ENCODE data around the gene TM9SF3.

TM9SF3 gene

GRCh38 chr10:96540240-96540639, 46.6 kb downstream of the TM9SF3 start:
- TF ChIP-seq, protein P1, sequence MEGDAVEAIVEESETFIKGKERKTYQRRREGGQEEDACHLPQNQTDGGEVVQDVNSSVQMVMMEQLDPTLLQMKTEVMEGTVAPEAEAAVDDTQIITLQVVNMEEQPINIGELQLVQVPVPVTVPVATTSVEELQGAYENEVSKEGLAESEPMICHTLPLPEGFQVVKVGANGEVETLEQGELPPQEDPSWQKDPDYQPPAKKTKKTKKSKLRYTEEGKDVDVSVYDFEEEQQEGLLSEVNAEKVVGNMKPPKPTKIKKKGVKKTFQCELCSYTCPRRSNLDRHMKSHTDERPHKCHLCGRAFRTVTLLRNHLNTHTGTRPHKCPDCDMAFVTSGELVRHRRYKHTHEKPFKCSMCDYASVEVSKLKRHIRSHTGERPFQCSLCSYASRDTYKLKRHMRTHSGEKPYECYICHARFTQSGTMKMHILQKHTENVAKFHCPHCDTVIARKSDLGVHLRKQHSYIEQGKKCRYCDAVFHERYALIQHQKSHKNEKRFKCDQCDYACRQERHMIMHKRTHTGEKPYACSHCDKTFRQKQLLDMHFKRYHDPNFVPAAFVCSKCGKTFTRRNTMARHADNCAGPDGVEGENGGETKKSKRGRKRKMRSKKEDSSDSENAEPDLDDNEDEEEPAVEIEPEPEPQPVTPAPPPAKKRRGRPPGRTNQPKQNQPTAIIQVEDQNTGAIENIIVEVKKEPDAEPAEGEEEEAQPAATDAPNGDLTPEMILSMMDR (IDR thresholded peaks at IDR 0.05; ENCODE audit: low read depth, low read length, missing control alignments), result no peak
- Histone ChIP-seq H3K36me3 (replicated peaks) (peaks cover 13% of the 10 kb centered on the region), H3K27ac (no peak overlapping the region), H3K27me3 (replicated peaks) (no peaks in the 10 kb centered on the region), H3K4me3 (ENCODE audit: low read depth, low read length) (no peak overlapping the region)
- no peak for DNase-seq
- in situ Hi-C loops (cut with HindIII; ENCODE audit: low pct_ligation_motif_present, low sequenced_read_pairs), result no loop called here

GRCh38 chr10:96538683-96539082, 48.1 kb downstream of the TM9SF3 start:
- TF ChIP-seq, protein P1 (IDR thresholded peaks at IDR 0.05; ENCODE audit: low read depth, low read length, missing control alignments), result no peak
- no peaks in the 10 kb centered on the region for H3K27me3 ChIP-seq (replicated peaks)
- H3K36me3 ChIP-seq (replicated peaks), result peaks cover 10% of the 10 kb centered on the region
- H3K4me3 ChIP-seq (ENCODE audit: low read depth, low read length), result no peak overlapping the region
- DNase-seq, result no peak
- in situ Hi-C loops (cut with HindIII; ENCODE audit: low pct_ligation_motif_present, low sequenced_read_pairs), result no loop called here
- no peak overlapping the region for H3K27ac ChIP-seq

DNA sequence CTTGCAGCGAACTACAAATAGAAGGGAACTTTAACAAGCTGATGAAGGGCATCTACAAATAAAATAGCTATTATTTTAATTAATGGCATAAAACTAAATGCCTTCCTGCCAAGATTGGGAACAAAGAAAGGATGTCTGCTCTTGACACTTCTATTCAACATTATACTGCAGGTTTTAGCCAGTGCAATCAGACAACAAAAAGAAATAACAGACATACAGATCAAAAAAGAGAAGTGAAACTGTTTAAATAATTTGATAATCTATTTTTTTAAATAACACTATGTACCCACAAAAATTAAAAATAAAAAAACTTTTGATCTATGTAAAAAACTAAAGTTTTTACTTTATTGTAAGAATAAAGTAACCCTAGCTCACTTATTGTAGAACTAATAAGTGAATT, 50.7 kb downstream of the TM9SF3 start:
- Histone ChIP-seq H3K36me3 (replicated peaks) (peaks cover 7% of the 10 kb centered on the region), H3K27me3 (replicated peaks) (no peaks in the 10 kb centered on the region), H3K27ac (no peak overlapping the region), H3K4me3 (ENCODE audit: low read depth, low read length) (no peak overlapping the region)
- TF ChIP-seq, protein P1 (IDR thresholded peaks at IDR 0.05; ENCODE audit: low read depth, low read length, missing control alignments), result no peak
- no peak for DNase-seq
- in situ Hi-C loops (cut with HindIII; ENCODE audit: low pct_ligation_motif_present, low sequenced_read_pairs), result no loop called here

GRCh38 chr10:96532523-96532922, 54.3 kb downstream of the TM9SF3 start:
- Histone ChIP-seq H3K27me3 (replicated peaks) (no peaks in the 10 kb centered on the region), H3K27ac (no peak overlapping the region), H3K36me3 (replicated peaks) (peaks cover 25% of the 10 kb centered on the region), H3K4me3 (ENCODE audit: low read depth, low read length) (no peak overlapping the region)
- TF ChIP-seq, protein P1 (IDR thresholded peaks at IDR 0.05; ENCODE audit: low read depth, low read length, missing control alignments), result no peak
- in situ Hi-C loops (cut with HindIII; ENCODE audit: low pct_ligation_motif_present, low sequenced_read_pairs), result no loop called here
- no peak for DNase-seq

DNA sequence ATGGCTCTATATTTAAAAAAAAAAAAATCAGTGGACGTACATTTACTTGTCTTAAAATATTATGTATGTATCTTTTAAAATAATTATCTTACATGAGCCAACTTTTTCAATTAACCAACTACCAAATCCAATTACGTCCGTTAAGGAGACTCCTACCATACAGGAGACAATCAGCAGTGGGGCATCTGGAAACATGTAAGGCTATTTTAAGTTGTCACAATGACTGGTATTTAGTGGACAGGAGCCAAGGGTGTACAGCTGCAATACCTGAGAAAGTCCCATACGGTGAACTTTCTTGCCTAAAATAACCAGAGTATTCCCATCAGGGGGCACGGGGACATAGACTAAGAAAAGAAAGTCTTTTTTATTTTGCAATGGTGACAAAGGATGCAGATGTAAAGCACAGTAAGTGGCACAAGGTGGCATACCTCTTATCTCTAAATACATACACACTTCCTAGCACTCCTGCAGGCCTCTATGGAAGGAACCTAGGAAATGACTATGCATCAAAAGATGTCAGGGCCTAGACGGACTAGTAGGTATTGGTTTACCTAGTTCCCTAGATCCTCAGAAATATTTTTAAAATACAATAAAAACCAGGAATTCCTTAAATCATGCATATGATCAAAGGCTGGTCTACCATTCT, 57.1 kb downstream of the TM9SF3 start:
- Histone ChIP-seq H3K27me3 (replicated peaks) (no peaks in the 10 kb centered on the region), H3K4me3 (ENCODE audit: low read depth, low read length) (no peak overlapping the region), H3K36me3 (replicated peaks) (peaks cover 46% of the 10 kb centered on the region), H3K27ac (no peak overlapping the region)
- in situ Hi-C loops (cut with HindIII; ENCODE audit: low pct_ligation_motif_present, low sequenced_read_pairs), result no loop called here
- no peak for DNase-seq
- TF ChIP-seq, protein P1 (IDR thresholded peaks at IDR 0.05; ENCODE audit: low read depth, low read length, missing control alignments), result no peak

DNA sequence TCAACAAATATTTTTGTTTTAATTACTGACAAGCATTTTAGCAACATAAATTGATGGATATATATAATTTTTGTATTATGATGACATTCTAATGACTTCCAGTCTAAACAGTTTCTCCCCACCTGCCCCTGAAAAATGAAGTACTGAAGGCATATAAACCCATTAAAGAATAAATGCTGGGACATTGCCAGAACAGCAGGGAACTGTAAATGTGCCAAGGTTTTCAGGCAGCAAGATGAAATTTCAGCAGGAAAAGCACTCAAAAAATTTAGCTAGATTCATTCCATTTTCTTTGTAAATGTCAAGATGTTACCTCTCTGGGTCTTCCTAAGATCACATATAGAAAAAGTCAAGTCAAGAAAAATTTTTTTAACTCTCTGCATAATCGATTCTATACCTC, 62.1 kb downstream of the TM9SF3 start:
- no peak for DNase-seq
- in situ Hi-C loops (cut with HindIII; ENCODE audit: low pct_ligation_motif_present, low sequenced_read_pairs), result no loop called here
- TF ChIP-seq, protein P1 (IDR thresholded peaks at IDR 0.05; ENCODE audit: low read depth, low read length, missing control alignments), result no peak
- H3K27me3 ChIP-seq (replicated peaks), result no peaks in the 10 kb centered on the region
- no peak overlapping the region for H3K27ac ChIP-seq
- H3K4me3 ChIP-seq (ENCODE audit: low read depth, low read length), result no peak overlapping the region
- peaks cover 48% of the 10 kb centered on the region for H3K36me3 ChIP-seq (replicated peaks)
